ENCODE measurements around the gene STAM.

Gene STAM

DNA sequence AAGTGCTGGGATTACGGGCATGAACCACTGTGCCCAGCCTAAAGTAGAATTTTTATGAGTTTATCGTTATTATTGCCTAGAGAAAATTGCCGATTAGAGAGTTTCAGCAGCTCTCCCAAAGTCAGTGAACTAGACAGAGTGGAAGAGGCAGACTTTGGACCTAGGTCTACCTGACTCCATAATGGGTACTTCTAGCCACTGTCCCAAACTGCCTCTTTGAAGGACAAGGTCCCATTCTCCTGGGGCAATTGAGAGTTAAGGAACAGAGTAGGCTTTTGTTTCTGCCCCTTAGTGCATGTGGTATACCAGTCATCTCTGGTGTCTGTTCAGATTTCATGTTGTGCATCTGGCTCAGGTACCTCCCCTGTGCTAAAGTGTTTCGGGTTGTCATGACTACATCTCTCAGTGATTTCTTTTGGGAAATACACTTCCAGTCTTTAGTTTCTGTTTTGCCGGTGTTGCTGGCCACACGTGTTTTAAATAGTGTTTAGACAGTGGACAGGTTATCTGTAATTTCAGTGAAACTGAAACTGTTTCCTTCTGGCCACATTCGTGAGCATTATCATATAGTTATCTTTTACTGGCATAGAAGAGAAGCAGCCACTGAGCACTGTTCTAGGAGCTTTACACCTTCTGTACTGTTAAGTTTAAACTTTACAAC lies 112.7 kb downstream of the STAM start:
- DNase-seq (ENCODE audit: insufficient read length, low spot score) (peak; percentile 63), FAIRE-seq (peak; percentile 95)

- no peak for DNase-seq (ENCODE audit: insufficient read length, low spot score)
- no peak for FAIRE-seq
Measured at GRCh38 chr10:17758200-17758599, 114.2 kb downstream of the STAM start.

- FAIRE-seq (no peak), DNase-seq (ENCODE audit: insufficient read length, low spot score) (no peak)
Measured at GRCh38 chr10:17758896-17759295, 114.9 kb downstream of the STAM start.

GRCh38 chr10:17764142-17764541 lies 120.2 kb downstream of the STAM start:
- DNase-seq (ENCODE audit: insufficient read length, low spot score) (no peak), FAIRE-seq (no peak)

GRCh38 chr10:17765602-17766001 lies 121.7 kb downstream of the STAM start:
- FAIRE-seq (no peak), DNase-seq (ENCODE audit: insufficient read length, low spot score) (no peak)
